ENCODE measurements around the gene ITPK1.

Gene ITPK1

DNA sequence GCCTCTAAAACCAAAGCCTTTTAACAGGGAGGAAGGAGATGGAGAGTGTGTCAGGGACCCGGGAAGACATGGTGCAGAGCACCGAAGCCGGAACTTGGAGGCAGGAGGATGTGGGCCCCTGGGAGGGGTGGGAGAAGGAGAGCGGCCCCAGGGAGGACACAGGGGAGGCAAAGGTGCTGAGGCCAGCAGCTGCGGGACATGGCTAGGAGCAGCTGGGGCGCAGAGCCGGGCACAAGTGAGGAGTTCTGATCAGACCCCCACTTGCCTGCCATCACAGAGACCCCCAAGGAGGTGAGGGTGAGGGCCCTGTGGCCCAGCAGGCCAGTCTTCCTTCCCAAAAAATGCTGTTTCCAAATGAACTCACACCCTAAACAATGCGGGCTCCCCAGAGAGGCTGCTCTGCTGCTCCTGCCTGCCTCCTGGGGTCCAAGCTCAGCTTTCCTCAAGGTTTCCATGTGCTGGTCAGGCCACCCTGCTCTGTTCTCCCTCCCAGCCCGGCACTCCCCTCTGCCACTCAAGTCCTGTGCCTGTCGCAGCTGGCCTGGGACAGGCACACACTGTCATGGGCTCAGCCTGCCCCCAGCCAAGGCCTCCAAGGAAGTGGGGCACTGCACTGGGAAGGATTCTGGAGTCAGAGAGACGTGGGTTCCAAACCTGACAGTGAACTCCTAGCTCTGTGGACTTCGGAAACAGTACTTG lies 168.7 kb downstream of the ITPK1 start:
- no peak overlapping the region for H2AFZ ChIP-seq (ENCODE audit: low read length, unreplicated experiment)
- H3K36me3 ChIP-seq (ENCODE audit: insufficient read depth, low read length): no peaks in the 10 kb centered on the region
- H3K27me3 ChIP-seq (ENCODE audit: insufficient read depth, low read length): no peaks in the 10 kb centered on the region
- H3K27ac ChIP-seq (ENCODE audit: low read depth, low read length): no peak overlapping the region
- H3K4me1 ChIP-seq (ENCODE audit: control insufficient read depth, insufficient read depth, low read length, unreplicated experiment): peaks cover 21% of the 10 kb centered on the region
- no peak overlapping the region for H3K4me3 ChIP-seq (ENCODE audit: low read depth, low read length)
- H3K79me2 ChIP-seq (ENCODE audit: control insufficient read depth, insufficient read depth, low read length, unreplicated experiment): no peaks in the 10 kb centered on the region

DNA sequence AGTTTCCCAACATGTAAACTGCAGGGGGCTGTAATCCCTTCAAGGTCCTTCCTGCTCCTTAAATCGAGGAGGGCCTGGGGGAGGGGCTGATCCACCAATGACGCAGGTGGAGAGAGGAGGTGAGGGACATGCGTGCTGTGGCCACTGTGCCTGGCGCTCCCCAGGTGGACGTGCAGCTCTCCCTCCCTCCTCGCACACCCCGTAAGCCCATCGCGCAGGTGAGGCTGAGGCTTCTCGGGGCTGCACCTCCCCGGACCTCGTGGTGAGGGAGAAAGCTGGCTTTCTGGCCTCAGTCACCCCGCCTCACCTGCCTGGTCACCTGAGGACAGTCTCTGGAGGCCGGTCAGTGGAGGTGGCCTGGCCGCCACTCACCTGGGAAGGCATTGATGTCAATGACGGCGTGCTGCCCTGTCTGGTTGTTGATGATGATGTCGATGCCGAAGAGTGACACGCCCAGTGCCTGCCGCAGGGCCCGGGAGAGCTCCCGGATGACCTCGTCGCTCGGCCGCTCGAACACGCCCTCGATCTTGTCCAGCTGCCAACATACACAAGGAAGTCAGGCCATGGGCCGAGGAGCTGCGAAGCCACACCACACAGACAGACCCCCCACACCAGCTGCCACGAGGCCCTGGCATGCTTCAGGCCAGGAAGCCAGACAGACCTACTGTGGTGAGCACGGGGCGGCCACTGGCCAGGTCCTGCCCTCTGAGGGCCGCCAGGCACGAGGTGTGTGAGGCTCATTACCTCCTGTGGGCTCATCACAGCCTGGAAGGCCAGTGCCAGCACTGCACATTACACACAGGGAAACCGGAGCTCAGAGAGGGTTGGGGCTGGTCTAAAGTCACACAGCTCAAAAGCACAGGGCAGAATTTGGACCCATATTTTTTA lies 169.5 kb downstream of the ITPK1 start:
- no peaks in the 10 kb centered on the region for H3K36me3 ChIP-seq (ENCODE audit: insufficient read depth, low read length)
- no peaks in the 10 kb centered on the region for H3K79me2 ChIP-seq (ENCODE audit: control insufficient read depth, insufficient read depth, low read length, unreplicated experiment)
- H2AFZ ChIP-seq (ENCODE audit: low read length, unreplicated experiment): no peak overlapping the region
- H3K4me1 ChIP-seq (ENCODE audit: control insufficient read depth, insufficient read depth, low read length, unreplicated experiment): peaks cover 21% of the 10 kb centered on the region
- no peak overlapping the region for H3K4me3 ChIP-seq (ENCODE audit: low read depth, low read length)
- H3K27me3 ChIP-seq (ENCODE audit: insufficient read depth, low read length): no peaks in the 10 kb centered on the region
- no peak overlapping the region for H3K27ac ChIP-seq (ENCODE audit: low read depth, low read length)

DNA sequence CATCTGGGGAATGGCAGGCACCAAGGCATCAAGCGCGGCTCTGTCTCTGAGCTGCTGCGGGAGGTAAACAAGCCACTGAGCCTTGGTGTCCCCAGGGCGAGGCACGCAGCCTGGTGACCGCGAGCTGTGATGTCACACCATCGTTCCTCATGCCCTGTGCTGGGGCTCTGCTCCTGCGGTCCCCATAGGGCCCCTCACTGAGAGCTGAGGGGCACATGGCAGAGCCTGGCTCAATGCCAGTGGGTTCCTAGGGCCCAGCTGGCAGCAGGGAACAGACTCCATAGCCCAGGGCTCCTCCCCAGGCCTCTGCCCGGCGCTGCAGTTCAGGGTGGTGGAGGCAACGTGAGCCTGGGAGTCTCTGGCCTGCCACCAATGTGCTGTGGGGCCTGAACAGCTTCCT lies 170.2 kb downstream of the ITPK1 start:
- H3K27ac ChIP-seq (ENCODE audit: low read depth, low read length): no peak overlapping the region
- H3K79me2 ChIP-seq (ENCODE audit: control insufficient read depth, insufficient read depth, low read length, unreplicated experiment): no peaks in the 10 kb centered on the region
- H3K4me1 ChIP-seq (ENCODE audit: control insufficient read depth, insufficient read depth, low read length, unreplicated experiment): peaks cover 15% of the 10 kb centered on the region
- no peaks in the 10 kb centered on the region for H3K27me3 ChIP-seq (ENCODE audit: insufficient read depth, low read length)
- H3K4me3 ChIP-seq (ENCODE audit: low read depth, low read length): no peak overlapping the region
- H2AFZ ChIP-seq (ENCODE audit: low read length, unreplicated experiment): no peak overlapping the region
- H3K36me3 ChIP-seq (ENCODE audit: insufficient read depth, low read length): no peaks in the 10 kb centered on the region

DNA sequence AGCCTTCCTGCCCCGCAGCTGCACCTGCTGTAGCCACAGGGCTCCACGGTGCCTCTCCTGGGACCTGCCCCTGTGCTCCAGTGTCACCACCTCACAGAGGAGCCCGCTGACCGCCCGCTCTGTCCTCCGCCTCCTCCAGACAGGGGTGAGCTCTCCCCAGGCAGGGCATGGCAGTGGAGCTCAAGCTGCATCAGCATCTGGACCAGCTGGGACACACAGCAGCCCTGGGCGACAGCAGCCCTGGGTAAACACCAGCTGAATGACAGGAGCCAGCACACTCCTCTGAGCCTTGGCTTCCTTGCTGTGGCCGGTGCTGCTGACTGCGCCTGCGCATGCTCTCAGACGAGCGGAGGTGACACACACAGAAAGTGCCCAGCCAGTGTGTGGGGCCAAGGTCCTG lies 170.7 kb downstream of the ITPK1 start:
- Histone ChIP-seq H3K27me3 (ENCODE audit: insufficient read depth, low read length) (no peaks in the 10 kb centered on the region), H3K27ac (ENCODE audit: low read depth, low read length) (no peak overlapping the region), H2AFZ (ENCODE audit: low read length, unreplicated experiment) (no peak overlapping the region), H3K4me1 (ENCODE audit: control insufficient read depth, insufficient read depth, low read length, unreplicated experiment) (peaks cover 10% of the 10 kb centered on the region), H3K4me3 (ENCODE audit: low read depth, low read length) (no peak overlapping the region), H3K36me3 (ENCODE audit: insufficient read depth, low read length) (no peaks in the 10 kb centered on the region), H3K79me2 (ENCODE audit: control insufficient read depth, insufficient read depth, low read length, unreplicated experiment) (no peaks in the 10 kb centered on the region)

DNA sequence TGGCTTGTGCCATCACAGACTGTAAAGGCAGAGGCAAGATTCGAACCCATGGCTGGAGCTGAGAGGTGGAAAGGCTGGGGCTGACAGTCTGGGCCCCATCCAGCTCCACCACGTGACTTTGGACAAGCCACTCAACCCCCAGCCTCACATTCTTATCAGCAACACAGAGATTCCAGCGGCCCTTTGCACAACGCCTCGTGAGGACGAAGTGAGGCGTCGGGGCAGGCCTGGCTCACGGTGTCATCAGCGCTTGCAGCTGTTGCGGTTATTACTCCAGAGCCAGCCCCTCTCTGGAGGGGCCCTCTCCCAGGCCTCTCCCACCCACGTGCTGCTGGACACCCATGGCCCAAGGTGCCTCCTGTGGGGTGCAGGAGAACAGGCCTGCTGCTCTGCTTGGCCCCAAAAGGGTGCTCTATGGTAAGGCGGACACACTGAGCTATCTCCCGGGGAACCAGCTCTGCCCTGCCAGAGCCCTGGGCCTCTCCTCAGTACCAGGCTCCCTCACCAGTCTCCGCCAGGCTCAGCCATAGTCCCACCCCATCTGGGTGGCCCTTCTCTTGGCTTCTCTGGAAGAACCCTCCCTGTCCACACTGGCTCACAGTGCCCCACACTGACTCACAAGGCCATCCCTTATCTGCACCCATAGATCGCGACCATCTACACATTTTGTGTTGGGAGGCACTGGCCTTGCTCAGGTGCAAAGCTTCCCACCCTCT lies 171.7 kb downstream of the ITPK1 start:
- H3K79me2 ChIP-seq (ENCODE audit: control insufficient read depth, insufficient read depth, low read length, unreplicated experiment): no peaks in the 10 kb centered on the region
- H3K27me3 ChIP-seq (ENCODE audit: insufficient read depth, low read length): no peaks in the 10 kb centered on the region
- H3K4me1 ChIP-seq (ENCODE audit: control insufficient read depth, insufficient read depth, low read length, unreplicated experiment): peaks cover 10% of the 10 kb centered on the region
- no peak overlapping the region for H3K27ac ChIP-seq (ENCODE audit: low read depth, low read length)
- no peak overlapping the region for H2AFZ ChIP-seq (ENCODE audit: low read length, unreplicated experiment)
- no peaks in the 10 kb centered on the region for H3K36me3 ChIP-seq (ENCODE audit: insufficient read depth, low read length)
- H3K4me3 ChIP-seq (ENCODE audit: low read depth, low read length): no peak overlapping the region

DNA sequence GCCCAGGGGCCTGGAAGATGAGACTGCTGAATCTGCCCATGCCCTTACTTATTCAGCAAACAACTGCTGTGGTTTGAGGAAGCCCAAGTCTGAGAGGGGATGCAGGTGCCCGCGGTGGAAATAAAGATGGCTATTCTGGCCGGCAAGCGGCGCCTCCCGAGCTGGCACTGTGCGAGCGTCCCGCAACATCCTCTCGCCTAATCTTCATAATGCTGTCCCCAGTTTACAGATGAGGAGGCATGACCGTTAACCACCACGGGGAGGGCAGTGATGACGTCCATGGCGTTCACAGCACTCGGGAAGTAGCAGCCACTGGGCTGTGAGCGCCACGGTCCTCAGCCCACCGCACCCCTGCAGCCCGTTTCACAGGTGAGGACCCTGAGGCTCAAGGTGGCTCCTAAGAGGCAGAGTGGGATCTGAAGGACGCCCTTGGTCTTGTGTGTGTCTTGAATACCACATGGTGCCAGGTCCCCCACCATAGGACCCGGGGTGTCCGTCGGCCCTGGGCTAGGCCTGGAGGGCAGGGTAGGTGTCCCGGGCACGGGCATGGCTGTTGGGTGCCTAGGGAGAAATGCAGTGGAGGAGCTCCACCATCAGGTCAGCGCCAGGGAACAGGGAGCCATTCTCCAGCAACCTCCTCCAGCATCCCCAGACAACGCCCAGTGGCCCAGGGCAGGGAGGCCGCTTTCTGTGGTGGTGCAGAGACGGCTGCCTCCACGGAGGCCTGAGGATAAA lies 172.6 kb downstream of the ITPK1 start:
- H3K27ac ChIP-seq (ENCODE audit: low read depth, low read length): no peak overlapping the region
- H3K27me3 ChIP-seq (ENCODE audit: insufficient read depth, low read length): no peaks in the 10 kb centered on the region
- H3K36me3 ChIP-seq (ENCODE audit: insufficient read depth, low read length): no peaks in the 10 kb centered on the region
- no peak overlapping the region for H2AFZ ChIP-seq (ENCODE audit: low read length, unreplicated experiment)
- H3K4me3 ChIP-seq (ENCODE audit: low read depth, low read length): no peak overlapping the region
- H3K4me1 ChIP-seq (ENCODE audit: control insufficient read depth, insufficient read depth, low read length, unreplicated experiment): peaks cover 10% of the 10 kb centered on the region
- H3K79me2 ChIP-seq (ENCODE audit: control insufficient read depth, insufficient read depth, low read length, unreplicated experiment): no peaks in the 10 kb centered on the region

DNA sequence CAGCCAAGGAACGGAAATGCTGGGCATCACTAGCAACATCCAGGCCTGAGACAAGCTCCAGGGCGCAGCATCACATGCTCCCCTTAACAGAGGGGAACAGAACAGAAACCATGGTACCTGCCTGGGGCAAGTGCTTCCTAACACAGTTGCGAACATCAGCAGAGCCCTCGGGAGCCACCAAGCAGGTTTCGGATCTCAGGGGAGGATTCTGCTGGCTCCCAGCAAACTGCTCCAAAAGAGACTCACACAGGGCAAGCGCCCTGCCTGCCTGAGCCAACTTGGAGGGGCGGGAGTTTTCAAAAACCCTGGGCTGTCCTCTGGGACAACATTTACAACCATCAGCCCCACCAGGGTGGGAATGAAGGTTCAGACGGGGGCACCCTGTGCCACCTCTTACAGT lies 173.1 kb downstream of the ITPK1 start:
- Histone ChIP-seq H3K27ac (ENCODE audit: low read depth, low read length) (no peak overlapping the region), H2AFZ (ENCODE audit: low read length, unreplicated experiment) (no peak overlapping the region), H3K79me2 (ENCODE audit: control insufficient read depth, insufficient read depth, low read length, unreplicated experiment) (no peaks in the 10 kb centered on the region), H3K27me3 (ENCODE audit: insufficient read depth, low read length) (no peaks in the 10 kb centered on the region), H3K4me1 (ENCODE audit: control insufficient read depth, insufficient read depth, low read length, unreplicated experiment) (peaks cover 10% of the 10 kb centered on the region), H3K36me3 (ENCODE audit: insufficient read depth, low read length) (no peaks in the 10 kb centered on the region), H3K4me3 (ENCODE audit: low read depth, low read length) (no peak overlapping the region)

DNA sequence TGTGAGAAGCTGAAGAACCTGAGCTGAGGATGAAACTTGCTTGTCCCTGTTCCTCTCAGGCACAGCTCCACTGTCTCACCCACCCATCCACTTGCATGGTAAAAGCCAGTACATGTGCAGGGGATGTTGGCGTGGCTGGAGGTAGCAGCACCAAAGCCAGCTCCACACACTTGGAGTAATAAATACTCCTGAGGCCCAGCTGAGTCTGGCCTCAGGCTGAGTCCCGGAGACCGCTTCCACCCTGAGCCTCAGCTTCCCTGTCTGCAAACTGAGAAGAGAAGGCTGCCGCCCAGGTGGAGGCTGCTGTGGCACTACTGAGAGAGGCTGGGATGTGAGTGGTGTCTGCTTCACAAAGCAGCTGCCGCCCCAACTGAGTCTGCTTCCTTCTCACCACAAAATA lies 173.6 kb downstream of the ITPK1 start:
- Histone ChIP-seq H2AFZ (ENCODE audit: low read length, unreplicated experiment) (no peak overlapping the region), H3K36me3 (ENCODE audit: insufficient read depth, low read length) (no peaks in the 10 kb centered on the region), H3K27me3 (ENCODE audit: insufficient read depth, low read length) (no peaks in the 10 kb centered on the region), H3K27ac (ENCODE audit: low read depth, low read length) (no peak overlapping the region), H3K4me3 (ENCODE audit: low read depth, low read length) (no peak overlapping the region), H3K79me2 (ENCODE audit: control insufficient read depth, insufficient read depth, low read length, unreplicated experiment) (no peaks in the 10 kb centered on the region), H3K4me1 (ENCODE audit: control insufficient read depth, insufficient read depth, low read length, unreplicated experiment) (peaks cover 10% of the 10 kb centered on the region)

DNA sequence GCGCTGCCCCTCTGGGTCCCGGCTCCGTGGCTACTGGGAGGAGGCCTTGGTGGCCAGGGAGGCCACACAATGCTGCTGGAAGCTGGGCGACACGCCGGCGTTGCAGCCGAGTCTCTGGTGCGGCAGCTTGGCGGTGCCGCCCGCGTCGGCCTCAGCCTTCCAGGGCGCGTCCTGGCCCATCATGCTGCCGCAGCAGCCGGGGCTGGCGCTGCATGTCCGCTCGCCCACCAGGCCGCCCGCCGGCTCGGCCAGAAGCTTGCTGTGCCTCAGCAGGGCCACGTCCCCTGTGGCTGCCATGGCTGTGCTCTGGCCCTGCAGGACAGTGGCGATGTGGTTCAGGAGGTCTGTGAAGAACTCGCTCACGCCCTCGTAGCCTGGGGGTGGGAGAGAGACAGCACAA lies 174.2 kb downstream of the ITPK1 start:
- Histone ChIP-seq H3K4me3 (ENCODE audit: low read depth, low read length) (no peak overlapping the region), H3K27ac (ENCODE audit: low read depth, low read length) (no peak overlapping the region), H3K36me3 (ENCODE audit: insufficient read depth, low read length) (no peaks in the 10 kb centered on the region), H3K4me1 (ENCODE audit: control insufficient read depth, insufficient read depth, low read length, unreplicated experiment) (peaks cover 6% of the 10 kb centered on the region), H3K79me2 (ENCODE audit: control insufficient read depth, insufficient read depth, low read length, unreplicated experiment) (no peaks in the 10 kb centered on the region), H3K27me3 (ENCODE audit: insufficient read depth, low read length) (no peaks in the 10 kb centered on the region), H2AFZ (ENCODE audit: low read length, unreplicated experiment) (no peak overlapping the region)

DNA sequence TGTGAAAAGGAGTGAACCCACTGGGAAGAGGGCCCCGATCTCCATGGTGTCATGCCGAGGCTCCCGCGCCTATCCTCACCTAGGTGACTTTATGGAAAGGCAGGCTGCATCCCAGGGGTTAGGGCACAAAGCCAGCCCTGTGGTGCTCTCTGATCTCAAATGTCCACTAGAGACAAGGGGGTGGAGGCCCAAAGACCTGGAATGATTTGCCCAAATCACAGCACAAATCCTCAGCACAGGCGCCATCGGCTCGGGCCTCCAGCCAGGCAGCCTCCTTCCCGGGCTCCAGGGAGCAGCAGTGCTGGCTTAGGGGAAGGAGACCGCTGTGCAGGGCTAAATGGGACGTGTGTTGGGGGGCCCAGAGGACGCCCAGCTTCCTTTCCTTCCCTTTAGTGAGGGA lies 175.2 kb downstream of the ITPK1 start:
- Histone ChIP-seq H2AFZ (ENCODE audit: low read length, unreplicated experiment) (no peak overlapping the region), H3K27ac (ENCODE audit: low read depth, low read length) (no peak overlapping the region), H3K27me3 (ENCODE audit: insufficient read depth, low read length) (no peaks in the 10 kb centered on the region), H3K36me3 (ENCODE audit: insufficient read depth, low read length) (no peaks in the 10 kb centered on the region), H3K4me3 (ENCODE audit: low read depth, low read length) (no peak overlapping the region), H3K4me1 (ENCODE audit: control insufficient read depth, insufficient read depth, low read length, unreplicated experiment) (no peaks in the 10 kb centered on the region), H3K79me2 (ENCODE audit: control insufficient read depth, insufficient read depth, low read length, unreplicated experiment) (no peaks in the 10 kb centered on the region)

All from ACC112 (cell line).